Calu3 (cell line): ENCODE data around the gene LGALSL. TPM values are rescaled to one million over a fixed set of nuclear protein-coding genes. Genes with fewer than 3 reads are reported as not detected.

Source experiments
- BruUV-seq: library from RNA; stranded (reverse); fragments of 400-500 nt; replicated peaks from 2 replicates; lab custom pipeline; 2021; lab: Mats Ljungman, UMichigan
- CTCF ChIA-PET: fragments of 300-600 bp; sonication (Branson Sonifier 250); formaldehyde crosslinking; loops from one replicate; lab custom pipeline; 2022; ENCODE audit warnings: antibody characterized with exemption; lab: Charles Lee
- DNase-seq: peaks from one replicate; pipeline ENCODE4 v3.0.0; 2022
- H3K27ac Mint-ChIP-seq: one replicate; pipeline ENCODE4 v1.8.0; 2022; ENCODE audit warnings: mixed read lengths; ENCODE audit not compliant: unreplicated experiment
- H3K27me3 Mint-ChIP-seq: one replicate; pipeline ENCODE4 v1.8.0; 2022; ENCODE audit warnings: mixed read lengths; ENCODE audit not compliant: unreplicated experiment
- H3K36me3 Mint-ChIP-seq: one replicate; pipeline ENCODE4 v1.8.0; 2022; ENCODE audit warnings: mild to moderate bottlenecking, moderate library complexity, mixed read lengths; ENCODE audit not compliant: insufficient read depth, unreplicated experiment
- H3K4me1 Mint-ChIP-seq: one replicate; pipeline ENCODE4 v1.8.0; 2022; ENCODE audit warnings: mild to moderate bottlenecking, low read depth, mixed read lengths; ENCODE audit not compliant: unreplicated experiment
- H3K4me3 Mint-ChIP-seq: one replicate; pipeline ENCODE4 v1.8.0; 2022; ENCODE audit warnings: mild to moderate bottlenecking, low read depth, moderate library complexity, mixed read lengths; ENCODE audit not compliant: unreplicated experiment
- H3K9me3 Mint-ChIP-seq: one replicate; pipeline ENCODE4 v1.8.0; 2022; ENCODE audit warnings: low read depth, mixed read lengths; ENCODE audit not compliant: unreplicated experiment
- CTCF ChIP-seq: fragments of 200-600 bp; IDR thresholded peaks from one replicate; pipeline ENCODE4 v1.8.0; 2022; ENCODE audit warnings: antibody characterized with exemption; ENCODE audit not compliant: unreplicated experiment
- intact Hi-C: fragments of 100-400 bp; cut with micrococcal nuclease; formaldehyde crosslinking; loops from one replicate; pipeline ENCODE4 v1.10.0; 2022; ENCODE audit not compliant: unreplicated experiment
- total RNA-seq: library from RNA; stranded (reverse); gene quantifications from 2 replicates; pipeline ENCODE4 v1.2.3, GENCODE V29; 2022

The LGALSL gene
- total RNA-seq, 1 experiment from 2014 or later = 12.1 TPM

DNA sequence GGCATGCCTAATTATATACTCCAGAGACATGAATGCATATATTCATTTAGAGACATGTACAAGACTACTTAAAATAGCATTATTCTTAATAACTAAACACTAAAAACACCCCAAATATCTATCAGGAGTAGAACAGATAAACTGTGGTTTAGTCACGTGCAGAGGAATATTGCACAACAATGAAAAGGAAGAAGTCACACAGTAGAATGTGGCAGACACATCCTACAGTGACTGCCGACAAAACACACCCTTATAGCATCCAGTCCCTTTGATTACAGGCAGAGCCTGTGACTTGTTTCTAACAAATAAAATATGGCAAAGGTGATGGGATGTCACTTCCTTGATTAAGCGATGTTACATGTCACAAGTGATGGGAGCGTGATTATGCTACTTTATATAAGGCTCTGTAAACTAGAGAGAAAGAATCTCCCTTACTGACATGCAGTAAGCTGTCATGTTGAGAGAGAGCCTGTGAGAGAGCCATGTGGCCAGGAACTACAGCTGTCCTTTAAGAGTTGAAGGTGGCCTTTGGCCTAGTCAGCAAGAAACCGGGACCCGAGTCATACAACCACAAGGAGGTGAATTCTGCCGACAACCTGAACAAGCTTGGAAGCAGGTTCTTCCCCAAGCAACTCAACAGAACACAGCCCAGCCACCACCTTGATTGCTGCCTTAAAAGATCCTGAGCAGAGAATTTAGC, 39.1 kb upstream of the LGALSL start:
- H3K27ac Mint-ChIP-seq = no peak overlapping the region
- CTCF ChIA-PET = no interaction called here
- TF ChIP-seq CTCF = no peak
- H3K4me1 Mint-ChIP-seq = no peaks in the 10 kb centered on the region
- no peak overlapping the region for H3K4me3 Mint-ChIP-seq
- no peaks in the 10 kb centered on the region for H3K9me3 Mint-ChIP-seq
- BruUV-seq = no TSS peak
- no peaks in the 10 kb centered on the region for H3K27me3 Mint-ChIP-seq
- intact Hi-C loops = no loop called here
- no peak for DNase-seq
- H3K36me3 Mint-ChIP-seq = no peaks in the 10 kb centered on the region

GRCh38 chr2:64417624-64418023, 36.3 kb upstream of the LGALSL start:
- intact Hi-C loops = no loop called here
- no TSS peak for BruUV-seq
- no peak overlapping the region for H3K4me3 Mint-ChIP-seq
- H3K4me1 Mint-ChIP-seq = no peaks in the 10 kb centered on the region
- no peak for TF ChIP-seq CTCF
- H3K27me3 Mint-ChIP-seq = no peaks in the 10 kb centered on the region
- CTCF ChIA-PET = interaction anchor here (0.6 kb wide), 1 partner anchor 109 kb away, joined by 4 read pairs; no protein-coding TSS in a partner anchor
- no peak for DNase-seq
- H3K36me3 Mint-ChIP-seq = no peaks in the 10 kb centered on the region
- no peaks in the 10 kb centered on the region for H3K9me3 Mint-ChIP-seq
- H3K27ac Mint-ChIP-seq = no peak overlapping the region

DNA sequence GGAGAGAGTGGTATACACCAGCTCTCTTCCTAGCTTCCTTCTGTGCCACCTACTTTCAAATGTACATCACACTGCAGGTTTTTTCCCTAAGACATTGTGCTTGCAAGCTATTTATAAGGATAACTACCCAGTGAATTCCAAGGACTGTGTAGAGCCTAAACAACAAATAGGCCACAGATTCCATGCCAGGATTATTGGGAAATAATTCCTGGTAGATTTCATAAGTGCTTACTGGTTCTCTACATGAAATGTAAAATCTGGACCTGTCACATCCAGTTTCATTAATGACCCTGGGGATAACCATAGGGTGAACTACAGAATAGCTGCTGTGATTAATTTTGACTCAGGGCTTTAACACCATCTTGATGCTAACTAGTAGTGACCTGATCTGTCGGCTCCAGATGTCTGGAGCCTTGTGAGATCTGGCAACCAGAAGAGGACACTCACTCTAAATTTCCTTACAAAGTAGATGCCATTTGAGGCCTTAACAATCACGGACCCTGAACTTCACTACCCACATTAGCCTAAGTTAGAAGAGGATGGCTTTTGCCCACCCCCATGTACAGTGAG, 34.3 kb upstream of the LGALSL start:
- Mint-ChIP-seq H3K27me3 (no peaks in the 10 kb centered on the region), H3K4me3 (no peak overlapping the region), H3K4me1 (no peaks in the 10 kb centered on the region), H3K36me3 (no peaks in the 10 kb centered on the region), H3K27ac (no peak overlapping the region), H3K9me3 (no peaks in the 10 kb centered on the region)
- intact Hi-C loops = no loop called here
- no TSS peak for BruUV-seq
- TF ChIP-seq CTCF = no peak
- CTCF ChIA-PET = no interaction called here
- no peak for DNase-seq

DNA sequence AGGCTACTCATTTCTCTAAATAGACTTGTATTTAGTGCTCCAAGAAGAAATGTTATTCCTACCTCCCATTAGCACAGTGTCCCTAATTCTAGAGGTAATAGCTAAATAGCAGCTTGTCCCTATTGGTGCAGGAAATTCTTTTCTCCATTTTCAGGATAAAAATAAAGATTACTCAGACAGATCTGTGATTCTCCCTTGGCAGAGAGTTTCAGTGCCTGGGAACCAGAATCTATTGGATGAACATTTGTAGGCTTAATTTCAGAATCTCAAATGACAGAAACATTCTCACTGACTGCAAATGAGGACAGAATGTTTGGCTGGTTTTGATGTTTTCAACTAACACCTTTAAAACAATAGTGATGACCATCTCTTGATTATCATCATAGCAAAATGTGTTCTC, 33.3 kb upstream of the LGALSL start:
- intact Hi-C loops = no loop called here
- H3K27me3 Mint-ChIP-seq = no peaks in the 10 kb centered on the region
- H3K27ac Mint-ChIP-seq = no peak overlapping the region
- H3K36me3 Mint-ChIP-seq = no peaks in the 10 kb centered on the region
- BruUV-seq = no TSS peak
- H3K9me3 Mint-ChIP-seq = no peaks in the 10 kb centered on the region
- DNase-seq = no peak
- no peak overlapping the region for H3K4me3 Mint-ChIP-seq
- CTCF ChIA-PET = no interaction called here
- H3K4me1 Mint-ChIP-seq = peaks cover 3% of the 10 kb centered on the region
- no peak for TF ChIP-seq CTCF
